HFF-Myc (cell line): ENCODE measurements around the gene PXK.

Experiments used
- DNase-seq: peaks from one replicate; pipeline ENCODE4 v3.0.0-alpha.2; 2011; ENCODE audit warnings: low read depth; ENCODE audit errors: extremely low read depth
- H3K4me3 ChIP-seq: replicated peaks from 2 replicates; pipeline ENCODE4 v1.5.1; 2011; ENCODE audit warnings: low read depth, mild to moderate bottlenecking, control low read depth, low read length
- TF ChIP-seq, protein P1 (sequence below): IDR thresholded peaks from 2 replicates; pipeline ENCODE4 v1.5.1; 2012; ENCODE audit warnings: mild to moderate bottlenecking, low read depth, low read length, control low read depth; ENCODE audit errors: missing control alignments

The PXK gene

DNA sequence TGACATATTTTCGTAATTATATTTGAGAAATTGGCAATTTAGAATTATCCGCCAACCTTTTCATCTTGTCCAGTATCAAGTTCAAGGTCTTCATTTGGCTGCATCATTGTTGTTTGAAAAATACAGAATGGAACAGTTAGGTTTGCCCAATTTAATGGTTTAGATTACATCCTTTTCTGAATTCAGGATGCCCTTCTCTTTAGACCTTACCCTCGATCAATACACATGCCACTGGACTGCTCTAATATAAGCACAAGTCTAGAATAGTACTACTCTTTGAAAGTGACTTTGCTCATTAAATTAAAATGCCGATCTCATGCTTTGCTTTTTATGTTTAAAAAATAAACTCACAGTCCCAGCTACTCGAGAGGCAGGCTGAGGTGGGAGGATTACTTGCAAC lies 44.5 kb downstream of the PXK start:
- no peak for DNase-seq
- H3K4me3 ChIP-seq, result no peak overlapping the region
- TF ChIP-seq, protein P1, sequence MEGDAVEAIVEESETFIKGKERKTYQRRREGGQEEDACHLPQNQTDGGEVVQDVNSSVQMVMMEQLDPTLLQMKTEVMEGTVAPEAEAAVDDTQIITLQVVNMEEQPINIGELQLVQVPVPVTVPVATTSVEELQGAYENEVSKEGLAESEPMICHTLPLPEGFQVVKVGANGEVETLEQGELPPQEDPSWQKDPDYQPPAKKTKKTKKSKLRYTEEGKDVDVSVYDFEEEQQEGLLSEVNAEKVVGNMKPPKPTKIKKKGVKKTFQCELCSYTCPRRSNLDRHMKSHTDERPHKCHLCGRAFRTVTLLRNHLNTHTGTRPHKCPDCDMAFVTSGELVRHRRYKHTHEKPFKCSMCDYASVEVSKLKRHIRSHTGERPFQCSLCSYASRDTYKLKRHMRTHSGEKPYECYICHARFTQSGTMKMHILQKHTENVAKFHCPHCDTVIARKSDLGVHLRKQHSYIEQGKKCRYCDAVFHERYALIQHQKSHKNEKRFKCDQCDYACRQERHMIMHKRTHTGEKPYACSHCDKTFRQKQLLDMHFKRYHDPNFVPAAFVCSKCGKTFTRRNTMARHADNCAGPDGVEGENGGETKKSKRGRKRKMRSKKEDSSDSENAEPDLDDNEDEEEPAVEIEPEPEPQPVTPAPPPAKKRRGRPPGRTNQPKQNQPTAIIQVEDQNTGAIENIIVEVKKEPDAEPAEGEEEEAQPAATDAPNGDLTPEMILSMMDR, result no peak

DNA sequence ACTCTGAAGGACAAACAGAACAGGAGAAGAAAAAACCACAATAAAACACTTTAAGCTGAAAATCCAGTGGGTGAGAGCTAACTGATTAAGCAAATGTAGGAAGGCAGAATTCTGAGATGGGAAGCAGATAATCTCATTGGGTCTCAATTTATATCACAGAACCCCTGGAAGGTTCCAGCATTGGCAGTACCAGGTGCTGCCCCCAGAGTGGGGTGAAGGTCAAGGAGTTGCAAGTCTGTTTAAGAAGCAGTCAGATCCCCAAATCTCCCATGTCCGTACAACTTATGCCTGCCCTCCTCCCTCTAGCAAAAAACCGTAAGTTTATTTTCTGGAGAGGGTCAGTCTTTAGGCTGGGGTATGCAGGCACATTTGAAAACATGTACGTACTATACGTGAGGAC lies 45.1 kb downstream of the PXK start:
- no peak overlapping the region for H3K4me3 ChIP-seq
- TF ChIP-seq, protein P1, result no peak
- no peak for DNase-seq

DNA sequence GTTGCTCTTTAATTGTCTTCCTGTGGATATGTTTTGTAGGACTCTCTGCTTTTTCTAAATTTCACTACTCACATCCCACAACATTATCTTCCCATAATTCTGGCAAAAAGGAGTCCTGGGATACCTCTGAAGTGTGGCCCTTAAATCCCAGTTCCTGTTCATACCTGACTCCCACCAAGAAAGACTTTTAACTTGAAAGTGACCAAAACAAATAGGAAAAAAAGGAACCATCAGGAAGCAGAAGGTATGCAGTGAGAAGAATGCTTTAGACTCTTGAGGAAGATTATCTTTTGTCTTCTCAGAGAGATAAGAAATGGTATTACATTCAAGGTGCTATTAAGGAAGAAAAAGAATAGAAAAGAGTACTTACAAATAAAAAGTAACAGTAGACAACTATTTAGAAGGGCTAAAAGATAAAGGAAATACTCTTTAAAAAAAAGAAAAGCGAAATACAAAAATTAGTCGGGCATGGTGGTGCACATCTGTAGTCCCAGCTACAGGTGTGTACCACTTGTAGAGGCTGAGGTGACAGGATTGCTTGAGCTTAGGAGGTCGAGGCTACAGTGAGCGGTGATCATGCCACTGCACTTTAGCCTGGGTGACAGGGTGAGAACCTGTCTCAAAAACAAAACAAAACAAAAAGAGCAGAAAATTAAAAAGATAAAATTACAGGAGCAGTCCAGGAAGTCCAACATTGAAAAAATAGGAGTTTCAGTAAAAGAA lies 46.8 kb downstream of the PXK start:
- TF ChIP-seq, protein P1, result no peak
- DNase-seq, result no peak
- H3K4me3 ChIP-seq, result no peak overlapping the region

DNA sequence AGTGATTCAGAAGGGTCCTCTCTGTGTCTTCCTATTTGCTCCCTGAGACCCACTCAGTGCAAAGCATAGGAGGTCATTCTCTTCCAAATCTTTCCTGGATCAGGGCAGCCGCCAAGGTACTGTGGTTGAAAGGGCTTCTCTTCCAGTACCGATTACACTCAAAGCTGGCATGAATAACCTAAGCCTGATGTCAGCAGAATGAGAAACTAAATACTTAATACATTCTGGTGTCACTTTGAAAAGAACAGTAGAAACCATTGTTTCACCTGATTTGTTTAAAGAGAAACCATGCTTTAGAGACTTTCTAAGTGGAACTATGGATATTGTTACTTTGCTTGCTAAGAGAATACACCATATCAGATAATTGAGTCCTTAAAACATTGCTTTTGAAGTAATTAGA lies 50.8 kb downstream of the PXK start:
- no peak for DNase-seq
- no peak overlapping the region for H3K4me3 ChIP-seq
- TF ChIP-seq, protein P1, result no peak

DNA sequence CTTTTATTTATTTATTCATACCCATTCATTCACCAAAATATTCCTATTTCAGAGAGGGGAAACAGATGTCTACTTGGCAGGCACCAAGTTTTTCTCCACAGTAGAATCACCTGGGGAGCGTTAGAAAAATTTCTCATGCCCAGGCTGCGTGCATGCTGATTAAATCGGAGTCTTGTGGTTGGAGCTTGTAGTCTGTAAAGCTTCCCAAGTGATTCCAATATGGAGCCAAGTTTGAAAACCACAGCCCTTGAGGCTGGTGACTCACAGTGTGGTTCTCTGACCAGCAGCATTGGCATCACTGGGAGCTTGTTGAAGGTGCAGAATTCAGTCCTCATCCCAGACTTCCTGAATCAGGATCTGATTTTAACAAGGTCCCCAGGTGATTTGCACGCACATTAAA lies 51.2 kb downstream of the PXK start:
- DNase-seq, result peak; percentile 92
- H3K4me3 ChIP-seq, result no peak overlapping the region
- TF ChIP-seq, protein P1, result no peak

DNA sequence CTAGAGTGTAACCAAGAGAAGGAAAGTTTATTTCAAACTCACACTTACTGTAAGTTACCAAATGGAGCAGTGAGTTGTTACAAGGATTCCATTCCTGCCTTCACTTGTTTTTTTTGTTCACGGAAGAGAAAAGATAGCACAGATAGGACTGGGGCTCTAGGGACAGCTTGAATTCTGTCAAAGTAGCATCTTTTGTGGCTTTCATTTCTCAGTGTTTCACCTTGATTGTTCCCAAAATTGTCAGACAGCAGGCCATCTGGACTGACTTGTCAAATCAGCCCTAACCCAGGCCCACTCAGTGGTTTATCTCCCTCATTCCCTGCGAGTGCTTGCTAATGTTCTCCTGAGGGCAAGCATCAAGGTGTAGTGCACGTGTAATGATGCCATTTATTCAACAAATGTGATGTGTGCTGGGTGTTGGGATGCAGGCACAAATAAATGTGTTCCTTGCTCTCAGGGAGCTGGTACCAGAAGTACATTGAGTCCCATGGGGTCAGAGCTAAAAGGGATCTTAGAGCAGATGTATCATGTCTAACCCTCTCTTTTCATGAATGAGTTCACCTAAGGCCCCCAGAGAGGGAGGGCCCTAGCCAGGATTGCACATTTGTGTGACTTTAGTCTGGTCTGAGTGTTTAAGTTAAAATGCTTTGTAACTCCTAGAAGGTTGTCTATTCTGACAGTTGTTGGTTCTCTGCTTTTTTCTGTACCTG lies 51.8 kb downstream of the PXK start:
- TF ChIP-seq, protein P1, result no peak
- no peak for DNase-seq
- H3K4me3 ChIP-seq, result no peak overlapping the region
